Gastrocnemius medialis (tissue), 4 donors: Measurements from ENCODE around the gene IQGAP3.

Experiments
- POLR2A ChIP-seq, 2 donors: fragments of 450-650 bp; IDR thresholded peaks; one replicate each; pipeline ENCODE4 v1.6.1; 2017; ENCODE audit warnings: antibody characterized with exemption in 2 of 2, mild to moderate bottlenecking in 2 of 2, moderate library complexity in 2 of 2
- TF ChIP-seq, protein P1 (sequence below), 5 experiments: fragments of 450-650 bp in 3 of 5; fragments of 200-600 bp in 2 of 5; sonication (generic) in 2 of 5; IDR thresholded peaks in 4 of 5; conservative IDR thresholded peaks in 1 of 5; 1 replicate in 4 of 5; 2 replicates in 1 of 5; pipeline ENCODE4 v1.5.1; 2016 to 2019; ENCODE audit warnings: antibody characterized with exemption in 5 of 5, mild to moderate bottlenecking in 3 of 5, moderate library complexity in 3 of 5

DNA sequence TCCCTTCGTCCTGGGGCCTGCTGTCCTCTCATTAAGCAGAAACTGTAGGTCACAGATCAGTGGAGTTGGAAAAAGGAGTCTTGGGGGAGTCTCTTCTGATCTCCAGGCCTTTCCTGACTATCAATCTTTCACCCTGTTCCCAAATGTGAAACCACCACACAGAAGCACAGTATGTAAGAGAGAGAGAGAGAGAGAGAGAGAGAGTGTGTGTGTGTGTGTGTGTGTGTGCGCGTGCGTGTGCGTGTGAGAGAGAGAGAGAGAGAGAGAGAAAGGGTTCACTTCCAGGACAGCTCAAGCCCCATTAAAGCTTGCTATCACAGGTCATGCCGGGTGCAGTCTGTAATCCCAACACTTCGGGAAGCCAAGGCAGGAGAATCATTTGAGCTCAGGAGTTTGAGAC is 5.7 kb upstream of the IQGAP3 start:
- TF ChIP-seq, protein P1, sequence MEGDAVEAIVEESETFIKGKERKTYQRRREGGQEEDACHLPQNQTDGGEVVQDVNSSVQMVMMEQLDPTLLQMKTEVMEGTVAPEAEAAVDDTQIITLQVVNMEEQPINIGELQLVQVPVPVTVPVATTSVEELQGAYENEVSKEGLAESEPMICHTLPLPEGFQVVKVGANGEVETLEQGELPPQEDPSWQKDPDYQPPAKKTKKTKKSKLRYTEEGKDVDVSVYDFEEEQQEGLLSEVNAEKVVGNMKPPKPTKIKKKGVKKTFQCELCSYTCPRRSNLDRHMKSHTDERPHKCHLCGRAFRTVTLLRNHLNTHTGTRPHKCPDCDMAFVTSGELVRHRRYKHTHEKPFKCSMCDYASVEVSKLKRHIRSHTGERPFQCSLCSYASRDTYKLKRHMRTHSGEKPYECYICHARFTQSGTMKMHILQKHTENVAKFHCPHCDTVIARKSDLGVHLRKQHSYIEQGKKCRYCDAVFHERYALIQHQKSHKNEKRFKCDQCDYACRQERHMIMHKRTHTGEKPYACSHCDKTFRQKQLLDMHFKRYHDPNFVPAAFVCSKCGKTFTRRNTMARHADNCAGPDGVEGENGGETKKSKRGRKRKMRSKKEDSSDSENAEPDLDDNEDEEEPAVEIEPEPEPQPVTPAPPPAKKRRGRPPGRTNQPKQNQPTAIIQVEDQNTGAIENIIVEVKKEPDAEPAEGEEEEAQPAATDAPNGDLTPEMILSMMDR (IDR thresholded peaks at IDR 0.05 in 4 of 5, conservative IDR thresholded peaks at IDR 0.05 in 1 of 5) = no peak
- TF ChIP-seq POLR2A (IDR thresholded peaks at IDR 0.05) = no peak
